Ovary (tissue), 3 donors: ENCODE results near the gene MIEN1.

Source experiments
- EP300 ChIP-seq: sonication (generic); formaldehyde crosslinking; IDR thresholded peaks from one replicate; pipeline ENCODE4 v1.6.1; 2017; ENCODE audit warnings: antibody characterized with exemption
- POLR2A ChIP-seq: fragments of 450-650 bp; IDR thresholded peaks from one replicate; pipeline ENCODE4 v1.6.1; 2017; ENCODE audit warnings: antibody characterized with exemption, mild to moderate bottlenecking, moderate library complexity
- TF ChIP-seq, protein P1 (sequence below), 3 donors: fragments of 450-650 bp in 2 of 3; fragments of 200-600 bp in 1 of 3; IDR thresholded peaks; one replicate each; pipeline versions ENCODE4 v1.5.1 to v1.8.0; 2016 to 2022; ENCODE audit warnings: antibody characterized with exemption in 3 of 3, mild to moderate bottlenecking in 1 of 3
- donor health status: DM: no; HTN: no; CAD: no.

- TF ChIP-seq POLR2A (no peak), EP300 (no peak)
- TF ChIP-seq, protein P1, sequence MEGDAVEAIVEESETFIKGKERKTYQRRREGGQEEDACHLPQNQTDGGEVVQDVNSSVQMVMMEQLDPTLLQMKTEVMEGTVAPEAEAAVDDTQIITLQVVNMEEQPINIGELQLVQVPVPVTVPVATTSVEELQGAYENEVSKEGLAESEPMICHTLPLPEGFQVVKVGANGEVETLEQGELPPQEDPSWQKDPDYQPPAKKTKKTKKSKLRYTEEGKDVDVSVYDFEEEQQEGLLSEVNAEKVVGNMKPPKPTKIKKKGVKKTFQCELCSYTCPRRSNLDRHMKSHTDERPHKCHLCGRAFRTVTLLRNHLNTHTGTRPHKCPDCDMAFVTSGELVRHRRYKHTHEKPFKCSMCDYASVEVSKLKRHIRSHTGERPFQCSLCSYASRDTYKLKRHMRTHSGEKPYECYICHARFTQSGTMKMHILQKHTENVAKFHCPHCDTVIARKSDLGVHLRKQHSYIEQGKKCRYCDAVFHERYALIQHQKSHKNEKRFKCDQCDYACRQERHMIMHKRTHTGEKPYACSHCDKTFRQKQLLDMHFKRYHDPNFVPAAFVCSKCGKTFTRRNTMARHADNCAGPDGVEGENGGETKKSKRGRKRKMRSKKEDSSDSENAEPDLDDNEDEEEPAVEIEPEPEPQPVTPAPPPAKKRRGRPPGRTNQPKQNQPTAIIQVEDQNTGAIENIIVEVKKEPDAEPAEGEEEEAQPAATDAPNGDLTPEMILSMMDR (IDR thresholded peaks at IDR 0.05), result no peak
These were observed 7.1 kb downstream of the MIEN1 start for GRCh38 chr17:39722965-39723848.
